GM12878 (cell line): ENCODE measurements around the gene CSAD. TPM values are rescaled to one million over a fixed set of nuclear protein-coding genes. Genes with fewer than 3 reads are reported as not detected.
A peak's percentile ranks its signal among the peaks of the same experiment; 100 is the strongest.

ENCODE experiments used
- ATF3 ChIP-seq: IDR thresholded peaks from 2 replicates; pipeline ENCODE4 v1.6.1; 2011; ENCODE audit warnings: low read depth, mild to moderate bottlenecking, low read length, moderate library complexity, borderline replicate concordance; ENCODE audit errors: extremely low read depth
- CBX5 ChIP-seq: sonication (generic); IDR thresholded peaks from 2 replicates; pipeline ENCODE4 v1.6.1; 2016; ENCODE audit warnings: low read depth, moderate library complexity, mild to moderate bottlenecking, inconsistent platforms
- CHD1 ChIP-seq: IDR thresholded peaks from 2 replicates; pipeline ENCODE4 v1.6.1; 2012; ENCODE audit warnings: low read depth, low read length, improper control_type of control experiment
- CTCF ChIP-seq, 3 experiments: IDR thresholded peaks in 2 of 3; conservative IDR thresholded peaks in 1 of 3; 2 replicates each; pipeline ENCODE4 v1.5.1; 2011; ENCODE audit warnings: low read depth in 3 of 3, low read length in 3 of 3, mild to moderate bottlenecking in 3 of 3, control low read depth in 2 of 3, moderate library complexity in 2 of 3, inconsistent platforms in 1 of 3, mixed read lengths in 1 of 3; ENCODE audit not compliant: control insufficient read depth in 2 of 3, insufficient read depth in 1 of 3; ENCODE audit errors: extremely low read depth in 1 of 3
- EED ChIP-seq: sonication (generic); IDR thresholded peaks from 2 replicates; pipeline ENCODE4 v1.6.1; 2016; ENCODE audit warnings: antibody characterized with exemption, low read depth
- FOXK2 ChIP-seq: fragments of 450-650 bp; IDR thresholded peaks from 2 replicates; pipeline ENCODE4 v1.6.1; 2017; ENCODE audit warnings: mild to moderate bottlenecking, moderate library complexity
- HDGF ChIP-seq: fragments of 450-650 bp; IDR thresholded peaks from 2 replicates; pipeline ENCODE4 v1.6.1; 2016; ENCODE audit warnings: antibody characterized with exemption
- IKZF2 ChIP-seq, 2 experiments: fragments of 450-650 bp; IDR thresholded peaks; 2 replicates each; pipeline ENCODE4 v1.6.1; 2017; ENCODE audit warnings: mild to moderate bottlenecking in 2 of 2, moderate library complexity in 2 of 2
- IRF3 ChIP-seq: fragments of 450-650 bp; IDR thresholded peaks from 2 replicates; pipeline ENCODE4 v1.6.1; 2014; ENCODE audit warnings: mild to moderate bottlenecking
- KLF5 ChIP-seq: fragments of 450-650 bp; IDR thresholded peaks from 2 replicates; pipeline ENCODE4 v1.6.1; 2014; ENCODE audit warnings: mild to moderate bottlenecking; ENCODE audit not compliant: partially characterized antibody
- MTA3 ChIP-seq: IDR thresholded peaks from 2 replicates; pipeline ENCODE4 v1.6.1; 2012; ENCODE audit warnings: low read length, inconsistent platforms, borderline replicate concordance
- MXI1 ChIP-seq: fragments of 150-350 bp; IDR thresholded peaks from 2 replicates; pipeline ENCODE4 v1.6.1; 2011; ENCODE audit warnings: low read depth, mild to moderate bottlenecking, inconsistent platforms, low read length, improper control_type of control experiment
- POU2F2 ChIP-seq: IDR thresholded peaks from 3 replicates; pipeline ENCODE4 v1.6.1; 2011; ENCODE audit warnings: low read depth, mild to moderate bottlenecking, low read length, borderline replicate concordance
- RUNX3 ChIP-seq: IDR thresholded peaks from 2 replicates; pipeline ENCODE4 v1.6.1; 2012; ENCODE audit warnings: low read length, inconsistent platforms
- SMAD5 ChIP-seq: IDR thresholded peaks from 2 replicates; pipeline ENCODE4 v1.6.1; 2016; ENCODE audit warnings: antibody characterized with exemption, low read depth
- SREBF1 ChIP-seq: IDR thresholded peaks from 2 replicates; pipeline ENCODE4 v1.6.1; 2012; ENCODE audit warnings: mild to moderate bottlenecking, low read length
- TCF7 ChIP-seq: IDR thresholded peaks from 2 replicates; pipeline ENCODE4 v1.6.1; 2014; ENCODE audit warnings: antibody characterized with exemption, borderline replicate concordance
- YY1 ChIP-seq: IDR thresholded peaks from 2 replicates; pipeline ENCODE4 v1.6.1; 2011; ENCODE audit warnings: low read depth, mild to moderate bottlenecking, low read length
- ZNF622 ChIP-seq: fragments of 450-650 bp; IDR thresholded peaks from 2 replicates; pipeline ENCODE4 v1.6.1; 2017; ENCODE audit warnings: mild to moderate bottlenecking, inconsistent platforms
- polyA plus RNA-seq, 11 experiments: library from polyadenylated mRNA; depleted of rRNA in 4 of 11; unstranded in 6 of 11; stranded (reverse) in 5 of 11; fragments of >200 nt; fragmentation: Nextera tagmentation in 4 of 11; fragmentation: Illumina TruSeq in 1 of 11; extraction: Ambion mirVana in 4 of 11; extraction: Trizol in 1 of 11; gene quantifications; 1 replicate in 1 of 11; 2 replicates in 10 of 11; pipeline versions ENCODE4 v1.2.1 to v1.2.3, GENCODE V29; 2011 to 2016; ENCODE audit warnings: inconsistent platforms in 2 of 11, missing spikeins in 2 of 11, low read depth in 1 of 11
- total RNA-seq, 4 experiments: library from RNA; depleted of rRNA in 3 of 4; stranded (reverse); fragments of >200 nt in 3 of 4; fragmentation: Illumina TruSeq in 1 of 4; extraction: Trizol in 1 of 4; gene quantifications; 2 replicates each; pipeline versions ENCODE4 v1.2.1 to v1.2.3, GENCODE V29; 2013 to 2021
- TF ChIP-seq, protein P1 (sequence below): fragments of 450-650 bp; IDR thresholded peaks from 2 replicates; pipeline ENCODE4 v1.6.1; 2018; ENCODE audit warnings: borderline replicate concordance, mild to moderate bottlenecking; ENCODE audit not compliant: partially characterized antibody
- TF ChIP-seq, protein P2 (sequence below): IDR thresholded peaks from 2 replicates; pipeline ENCODE4 v1.6.1; 2012; ENCODE audit warnings: low read depth, low read length, improper control_type of control experiment

The CSAD gene
- total and polyA plus RNA-seq, 10 of the 15 experiments (the other 5 are each of a cell fraction or from before 2014, with no cell fraction given), result 1.1 to 20.4 (median 6.2) TPM

- TF ChIP-seq CTCF (IDR thresholded peaks at IDR 0.05 in 2 of 3, conservative IDR thresholded peaks at IDR 0.05 in 1 of 3; ENCODE audit: control insufficient read depth in 2 of 3, extremely low read depth in 1 of 3, insufficient read depth in 1 of 3, low read depth in 3 of 3, low read length in 3 of 3), result peak; percentile 21 to 35 (median 32); a peak in 4 of 6 replicates
- TF ChIP-seq FOXK2, result no peak
- no peak for TF ChIP-seq ZNF622
- peak; percentile 51; the same call in 1 of the 2 replicates for TF ChIP-seq MXI1
- TF ChIP-seq, protein P1, sequence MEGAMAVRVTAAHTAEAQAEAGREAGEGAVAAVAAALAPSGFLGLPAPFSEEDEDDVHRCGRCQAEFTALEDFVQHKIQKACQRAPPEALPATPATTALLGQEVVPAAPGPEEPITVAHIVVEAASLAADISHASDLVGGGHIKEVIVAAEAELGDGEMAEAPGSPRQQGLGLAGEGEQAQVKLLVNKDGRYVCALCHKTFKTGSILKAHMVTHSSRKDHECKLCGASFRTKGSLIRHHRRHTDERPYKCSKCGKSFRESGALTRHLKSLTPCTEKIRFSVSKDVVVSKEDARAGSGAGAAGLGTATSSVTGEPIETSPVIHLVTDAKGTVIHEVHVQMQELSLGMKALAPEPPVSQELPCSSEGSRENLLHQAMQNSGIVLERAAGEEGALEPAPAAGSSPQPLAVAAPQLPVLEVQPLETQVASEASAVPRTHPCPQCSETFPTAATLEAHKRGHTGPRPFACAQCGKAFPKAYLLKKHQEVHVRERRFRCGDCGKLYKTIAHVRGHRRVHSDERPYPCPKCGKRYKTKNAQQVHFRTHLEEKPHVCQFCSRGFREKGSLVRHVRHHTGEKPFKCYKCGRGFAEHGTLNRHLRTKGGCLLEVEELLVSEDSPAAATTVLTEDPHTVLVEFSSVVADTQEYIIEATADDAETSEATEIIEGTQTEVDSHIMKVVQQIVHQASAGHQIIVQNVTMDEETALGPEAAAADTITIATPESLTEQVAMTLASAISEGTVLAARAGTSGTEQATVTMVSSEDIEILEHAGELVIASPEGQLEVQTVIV, result no peak
- peak; percentile 69 for TF ChIP-seq HDGF
- no peak for TF ChIP-seq YY1
- TF ChIP-seq POU2F2, result 0 out of 3 replicates have a peak, but pooled peaks have one; percentile 29
- no peak for TF ChIP-seq IRF3
- TF ChIP-seq RUNX3, result no peak
- no peak for TF ChIP-seq EED
- TF ChIP-seq TCF7, result no peak
- no peak for TF ChIP-seq ATF3
- TF ChIP-seq, protein P2, sequence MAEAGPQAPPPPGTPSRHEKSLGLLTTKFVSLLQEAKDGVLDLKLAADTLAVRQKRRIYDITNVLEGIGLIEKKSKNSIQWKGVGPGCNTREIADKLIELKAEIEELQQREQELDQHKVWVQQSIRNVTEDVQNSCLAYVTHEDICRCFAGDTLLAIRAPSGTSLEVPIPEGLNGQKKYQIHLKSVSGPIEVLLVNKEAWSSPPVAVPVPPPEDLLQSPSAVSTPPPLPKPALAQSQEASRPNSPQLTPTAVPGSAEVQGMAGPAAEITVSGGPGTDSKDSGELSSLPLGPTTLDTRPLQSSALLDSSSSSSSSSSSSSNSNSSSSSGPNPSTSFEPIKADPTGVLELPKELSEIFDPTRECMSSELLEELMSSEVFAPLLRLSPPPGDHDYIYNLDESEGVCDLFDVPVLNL, result no peak
- no peak for TF ChIP-seq KLF5
- TF ChIP-seq SREBF1, result no peak
- peak in 1 of 2 experiments; percentile 31; a peak in 1 of 4 replicates for TF ChIP-seq IKZF2 (IDR thresholded peaks at IDR 0.05)
- TF ChIP-seq CHD1, result no peak
- TF ChIP-seq CBX5, result no peak
- no peak for TF ChIP-seq MTA3
- TF ChIP-seq SMAD5, result no peak
Measured at GRCh38 chr12:53221203-53222080, 40.7 kb upstream of the CSAD start (continued).
